ENCODE results near the gene MED13. TPM values are rescaled to one million over a fixed set of nuclear protein-coding genes. Genes with fewer than 3 reads are reported as not detected.

Gene MED13
- total and polyA plus RNA-seq, 9 of the 15 experiments (the other 6 are each of a cell fraction or from before 2014, with no cell fraction given): 5.4 to 48.4 (median 28.2) TPM

DNA sequence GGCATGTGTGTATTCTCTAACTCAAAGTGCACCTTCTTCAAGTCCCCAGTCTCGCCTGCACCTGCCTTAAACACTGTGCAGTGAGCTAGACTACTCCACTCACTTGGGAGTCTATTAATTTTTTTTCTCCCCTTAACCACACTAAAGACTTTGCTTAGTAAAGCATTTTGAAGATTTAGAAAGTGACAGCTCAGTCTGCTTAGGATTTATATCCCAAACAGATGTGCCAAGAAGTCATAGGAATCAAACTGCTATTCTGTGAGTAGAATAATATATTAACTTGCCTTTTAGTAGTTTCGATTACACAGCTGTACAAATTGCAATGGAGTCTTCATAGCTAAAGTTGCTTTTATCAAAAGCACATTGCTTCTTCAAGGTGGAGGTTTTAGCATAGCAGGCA lies 47.2 kb upstream of the MED13 start:
- POLR2A ChIA-PET: interaction anchor here (0.8 to 1.5 kb wide), 4 partner anchors 11 to 250 kb away, joined by 3 to 5 read pairs (median 4); no protein-coding TSS in a partner anchor
- DNase-seq (ENCODE audit: extremely low read depth in 1 of 4, low spot score in 3 of 4) (no peak), FAIRE-seq (no peak), ATAC-seq (no peak)
- BruUV-seq (replicated peaks): no TSS peak
- Histone ChIP-seq H3K4me3 (no peak overlapping the region), H3K9ac (ENCODE audit: insufficient read depth in 1 of 2, low read depth in 2 of 2, low read length in 2 of 2) (no peak overlapping the region), H3K9me1 (ENCODE audit: control insufficient read depth, insufficient read depth, low read length) (no peaks in the 10 kb centered on the region), H2AFZ (ENCODE audit: low read depth, low read length) (no peak overlapping the region), H3K4me2 (ENCODE audit: insufficient read depth, low read length) (no peak overlapping the region), H3K27me3 (ENCODE audit: control insufficient read depth in 2 of 2, insufficient read depth in 2 of 2, low read length in 2 of 2) (no peaks in the 10 kb centered on the region), H3K36me3 (ENCODE audit: control insufficient read depth, insufficient read depth, low read length) (no peaks in the 10 kb centered on the region), H3K9me3 (replicated peaks; ENCODE audit: control insufficient read depth, insufficient read depth, low read depth, low read length) (no peaks in the 10 kb centered on the region), H3K79me2 (ENCODE audit: control insufficient read depth, insufficient read depth, low read length) (no peaks in the 10 kb centered on the region), H3K4me1 (replicated peaks in 1 of 2; ENCODE audit: control insufficient read depth in 2 of 2, insufficient read depth in 2 of 2, low read length in 2 of 2) (peaks cover under 1 to 3% of the 10 kb centered on the region in 2 experiments; a peak in 1 of 5 replicates), H4K20me1 (replicated peaks; ENCODE audit: control insufficient read depth, insufficient read depth, low read length) (no peaks in the 10 kb centered on the region), H3K27ac (ENCODE audit: extremely low read depth, low read depth, low read length) (no peak overlapping the region)
- intact Hi-C loops (cut with micrococcal nuclease) (no loop called here), in situ Hi-C loops (cut with MboI) (loop anchor here (25.0 kb wide), 1 partner anchor 675 kb away; no protein-coding TSS in a partner anchor)
- CTCF ChIA-PET (ENCODE audit: low intra/inter-chr PET ratio): no interaction called here
- TF ChIP-seq ZNF395 (CRISPR knock-in tag; IDR thresholded peaks at IDR 0.05) (no peak), ZBTB11 (CRISPR knock-in tag; IDR thresholded peaks at IDR 0.05) (peak in 1 of 3 experiments; percentile 68; a peak in 2 of 6 replicates), HES1 (IDR thresholded peaks at IDR 0.05; ENCODE audit: low read depth) (no peak), RHOXF2B (CRISPR knock-in tag; conservative IDR thresholded peaks at IDR 0.05) (no peak), MTA1 (IDR thresholded peaks at IDR 0.05; ENCODE audit: borderline replicate concordance) (no peak), TBP (optimal IDR thresholded peaks at IDR 0.05; ENCODE audit: low read depth, low read length) (no peak), MIER1 (IDR thresholded peaks at IDR 0.05; ENCODE audit: low read depth) (no peak)
- TF ChIP-seq, protein P1, sequence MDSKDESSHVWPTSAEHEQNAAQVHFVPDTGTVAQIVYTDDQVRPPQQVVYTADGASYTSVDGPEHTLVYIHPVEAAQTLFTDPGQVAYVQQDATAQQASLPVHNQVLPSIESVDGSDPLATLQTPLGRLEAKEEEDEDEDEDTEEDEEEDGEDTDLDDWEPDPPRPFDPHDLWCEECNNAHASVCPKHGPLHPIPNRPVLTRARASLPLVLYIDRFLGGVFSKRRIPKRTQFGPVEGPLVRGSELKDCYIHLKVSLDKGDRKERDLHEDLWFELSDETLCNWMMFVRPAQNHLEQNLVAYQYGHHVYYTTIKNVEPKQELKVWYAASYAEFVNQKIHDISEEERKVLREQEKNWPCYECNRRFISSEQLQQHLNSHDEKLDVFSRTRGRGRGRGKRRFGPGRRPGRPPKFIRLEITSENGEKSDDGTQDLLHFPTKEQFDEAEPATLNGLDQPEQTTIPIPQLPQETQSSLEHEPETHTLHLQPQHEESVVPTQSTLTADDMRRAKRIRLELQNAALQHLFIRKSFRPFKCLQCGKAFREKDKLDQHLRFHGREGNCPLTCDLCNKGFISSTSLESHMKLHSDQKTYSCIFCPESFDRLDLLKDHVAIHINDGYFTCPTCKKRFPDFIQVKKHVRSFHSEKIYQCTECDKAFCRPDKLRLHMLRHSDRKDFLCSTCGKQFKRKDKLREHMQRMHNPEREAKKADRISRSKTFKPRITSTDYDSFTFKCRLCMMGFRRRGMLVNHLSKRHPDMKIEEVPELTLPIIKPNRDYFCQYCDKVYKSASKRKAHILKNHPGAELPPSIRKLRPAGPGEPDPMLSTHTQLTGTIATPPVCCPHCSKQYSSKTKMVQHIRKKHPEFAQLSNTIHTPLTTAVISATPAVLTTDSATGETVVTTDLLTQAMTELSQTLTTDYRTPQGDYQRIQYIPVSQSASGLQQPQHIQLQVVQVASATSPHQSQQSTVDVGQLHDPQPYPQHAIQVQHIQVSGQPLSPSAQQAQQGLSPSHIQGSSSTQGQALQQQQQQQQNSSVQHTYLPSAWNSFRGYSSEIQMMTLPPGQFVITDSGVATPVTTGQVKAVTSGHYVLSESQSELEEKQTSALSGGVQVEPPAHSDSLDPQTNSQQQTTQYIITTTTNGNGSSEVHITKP (IDR thresholded peaks at IDR 0.05; ENCODE audit: partially characterized antibody): no peak
- WGBS (ENCODE audit: insufficient coverage, low coverage, missing lambda C conversion rate): 44% methylated on average over 2 of the region's 2 CpGs
